GM10248 (cell line): ENCODE results near the gene RIOX2.

Experiments used
- CTCF ChIA-PET: fragments of 300-600 bp; sonication (Branson Sonifier 250); formaldehyde crosslinking; extraction: SDS; loops from one replicate; lab custom pipeline; 2021; ENCODE audit warnings: antibody characterized with exemption; lab: Yijun Ruan, JAX
- POLR2A ChIA-PET: fragments of 350-650 bp; sonication (Branson Sonifier 250); formaldehyde crosslinking; extraction: SDS; loops from one replicate; lab custom pipeline; 2020; ENCODE audit warnings: antibody characterized with exemption; lab: Yijun Ruan, JAX
- DNase-seq: peaks from one replicate; pipeline ENCODE4 v3.0.0; 2012; ENCODE audit errors: extremely low spot score
- TF ChIP-seq, protein P1 (sequence below): IDR thresholded peaks from 2 replicates; pipeline ENCODE4 v1.5.1; 2012; ENCODE audit warnings: mild to moderate bottlenecking, low read depth; ENCODE audit errors: extremely low read depth, missing control alignments, control extremely low read depth

RIOX2 gene

DNA sequence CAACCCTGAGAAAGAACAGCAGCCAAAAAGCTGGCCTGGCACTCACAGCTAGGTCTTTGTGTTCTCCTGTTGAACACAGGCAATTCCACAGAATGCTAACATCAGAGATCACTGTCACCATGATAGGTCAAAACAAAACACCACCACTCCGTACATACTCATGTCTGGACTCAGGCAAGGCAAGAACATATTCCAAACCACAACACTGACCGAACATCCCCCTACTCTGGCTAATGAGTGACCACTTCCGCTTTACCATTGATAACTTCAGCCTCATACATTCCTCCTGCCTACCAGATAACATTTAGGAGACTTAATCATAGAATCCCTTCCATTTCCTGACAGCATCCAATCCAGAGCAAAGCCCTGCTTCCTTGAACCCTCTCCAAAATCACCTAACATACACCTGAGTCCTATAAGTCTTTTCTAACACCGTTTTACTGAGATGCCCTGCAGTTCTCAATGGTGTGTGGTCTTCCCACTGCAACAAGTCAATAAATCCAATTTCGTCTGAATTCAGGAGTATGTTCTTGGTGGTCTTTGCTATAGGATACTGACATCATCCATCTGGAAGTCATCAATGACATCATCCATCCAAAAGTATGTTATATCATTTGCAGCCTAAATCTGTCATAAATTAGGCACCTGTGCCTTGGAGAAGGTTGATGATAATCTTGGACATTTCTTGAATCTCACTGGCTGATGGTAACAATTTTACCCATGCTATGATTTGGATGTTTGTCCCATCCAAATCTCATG is 23.7 kb downstream of the RIOX2 start:
- no peak for DNase-seq
- ChIA-PET POLR2A (no interaction called here), CTCF (interaction anchor here (0.6 to 1.7 kb wide), 4 partner anchors 16 to 91 kb away, joined by 3 to 4 read pairs (median 3); no protein-coding TSS in a partner anchor)
- TF ChIP-seq, protein P1, sequence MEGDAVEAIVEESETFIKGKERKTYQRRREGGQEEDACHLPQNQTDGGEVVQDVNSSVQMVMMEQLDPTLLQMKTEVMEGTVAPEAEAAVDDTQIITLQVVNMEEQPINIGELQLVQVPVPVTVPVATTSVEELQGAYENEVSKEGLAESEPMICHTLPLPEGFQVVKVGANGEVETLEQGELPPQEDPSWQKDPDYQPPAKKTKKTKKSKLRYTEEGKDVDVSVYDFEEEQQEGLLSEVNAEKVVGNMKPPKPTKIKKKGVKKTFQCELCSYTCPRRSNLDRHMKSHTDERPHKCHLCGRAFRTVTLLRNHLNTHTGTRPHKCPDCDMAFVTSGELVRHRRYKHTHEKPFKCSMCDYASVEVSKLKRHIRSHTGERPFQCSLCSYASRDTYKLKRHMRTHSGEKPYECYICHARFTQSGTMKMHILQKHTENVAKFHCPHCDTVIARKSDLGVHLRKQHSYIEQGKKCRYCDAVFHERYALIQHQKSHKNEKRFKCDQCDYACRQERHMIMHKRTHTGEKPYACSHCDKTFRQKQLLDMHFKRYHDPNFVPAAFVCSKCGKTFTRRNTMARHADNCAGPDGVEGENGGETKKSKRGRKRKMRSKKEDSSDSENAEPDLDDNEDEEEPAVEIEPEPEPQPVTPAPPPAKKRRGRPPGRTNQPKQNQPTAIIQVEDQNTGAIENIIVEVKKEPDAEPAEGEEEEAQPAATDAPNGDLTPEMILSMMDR = no peak

- ChIA-PET CTCF (interaction anchor here (0.9 to 1.0 kb wide), 2 partner anchors 9 to 12 kb away, joined by 3 read pairs; no protein-coding TSS in a partner anchor), POLR2A (no interaction called here)
- DNase-seq = no peak
- TF ChIP-seq, protein P1 = no peak
Observed at GRCh38 chr3:97942801-97943546, 29.3 kb downstream of the RIOX2 start.

DNA sequence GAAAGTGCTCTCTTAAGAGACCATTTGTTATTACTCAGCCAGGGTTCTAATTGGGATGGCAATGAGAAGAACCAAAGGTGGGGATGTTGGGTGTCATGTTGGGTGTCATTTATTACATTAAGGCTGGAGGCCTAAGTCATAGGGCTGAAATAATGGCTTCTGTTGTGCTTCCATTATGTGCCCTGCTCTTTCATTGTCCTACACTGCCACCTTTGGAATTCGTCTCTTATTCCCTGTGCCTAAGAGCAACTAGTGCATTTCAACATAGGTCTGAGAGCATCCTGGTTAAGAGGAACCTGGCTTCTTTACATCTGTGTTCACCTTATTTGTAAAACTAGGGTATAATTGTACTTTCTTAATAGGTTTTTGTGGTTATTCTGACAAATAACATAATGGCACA is 32.2 kb downstream of the RIOX2 start:
- POLR2A ChIA-PET = no interaction called here
- DNase-seq = no peak
- TF ChIP-seq, protein P1 = no peak
- CTCF ChIA-PET = interaction anchor here (0.7 to 1.5 kb wide), 5 partner anchors 8 to 61 kb away, joined by 3 read pairs; no protein-coding TSS in a partner anchor

DNA sequence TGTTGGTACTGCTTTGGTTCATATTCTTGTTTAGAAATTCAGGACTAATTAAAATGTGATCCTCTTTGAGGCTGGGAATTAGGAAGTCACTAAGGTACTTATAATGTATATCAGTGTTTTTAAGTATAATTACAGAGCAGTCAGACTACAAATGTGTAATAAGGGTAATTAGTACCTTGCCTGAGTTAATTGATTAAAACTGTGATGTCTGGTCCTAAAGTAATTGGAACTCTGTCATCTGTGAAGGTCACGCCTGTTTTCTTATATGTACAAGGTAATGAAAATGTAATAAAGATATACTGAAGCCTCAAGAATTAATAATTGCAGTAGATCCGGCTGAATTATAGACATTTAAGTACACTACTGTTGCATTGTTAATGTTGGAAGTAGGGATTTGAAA is 32.8 kb downstream of the RIOX2 start:
- ChIA-PET CTCF (interaction anchor here (1.4 to 1.5 kb wide), 3 partner anchors 30 to 60 kb away, joined by 3 read pairs; no protein-coding TSS in a partner anchor), POLR2A (no interaction called here)
- TF ChIP-seq, protein P1 = no peak
- no peak for DNase-seq

GRCh38 chr3:97938444-97938843 is 33.8 kb downstream of the RIOX2 start:
- TF ChIP-seq, protein P1 = no peak
- no peak for DNase-seq
- ChIA-PET CTCF (interaction anchor here (1.3 to 1.4 kb wide), 2 partner anchors 9 to 59 kb away, joined by 3 read pairs; no protein-coding TSS in a partner anchor), POLR2A (no interaction called here)

- DNase-seq = no peak
- ChIA-PET CTCF (interaction anchor here (0.7 to 1.2 kb wide), 2 partner anchors 13 to 24 kb away, joined by 3 read pairs; no protein-coding TSS in a partner anchor), POLR2A (no interaction called here)
- TF ChIP-seq, protein P1 = no peak
Observed at GRCh38 chr3:97937205-97937604, 35.0 kb downstream of the RIOX2 start.
